GM12878 (cell line): ENCODE data around the gene ATP6V1C2. TPM values are rescaled to one million over a fixed set of nuclear protein-coding genes. Genes with fewer than 3 reads are reported as not detected.

Source experiments
- ATAC-seq: fragments of 200-7000 bp; cut with Tn5 transposase; 3 replicates; pipeline ENCODE4 v1.9.1; 2020; ENCODE audit warnings: mild to moderate bottlenecking, moderate library complexity
- BruUV-seq: library from RNA; stranded (reverse); fragments of 400-500 nt; replicated peaks from 2 replicates; lab custom pipeline; 2021; lab: Mats Ljungman, UMichigan
- CTCF ChIA-PET: fragments of 300-600 bp; sonication (Branson Sonifier 250); formaldehyde crosslinking; extraction: SDS; loops from one replicate; lab custom pipeline; 2021; ENCODE audit warnings: inconsistent platforms; lab: Yijun Ruan, JAX
- POLR2A ChIA-PET: fragments of 350-600 bp; formaldehyde crosslinking; extraction: SDS; loops from one replicate; lab custom pipeline; 2021; ENCODE audit warnings: inconsistent platforms; lab: Charles Lee
- RAD21 ChIA-PET: fragments of 300-600 bp; sonication (Branson Sonifier 250); formaldehyde crosslinking; loops from one replicate; lab custom pipeline; 2023; ENCODE audit warnings: antibody characterized with exemption; ENCODE audit not compliant: unreplicated experiment; lab: Charles Lee
- SMC1A ChIA-PET: fragments of 300-600 bp; sonication (Branson Sonifier 250); formaldehyde crosslinking; loops from one replicate; lab custom pipeline; 2023; ENCODE audit not compliant: unreplicated experiment, uncharacterized antibody; lab: Charles Lee
- DNase-seq: peaks from one replicate; pipeline ENCODE4 v3.0.0-alpha.2; 2011; ENCODE audit warnings: low read depth, low spot score
- FAIRE-seq: peaks from 3 replicates; lab custom pipeline; 2011; peaks lifted over from hg19 to GRCh38; lab: Jason Lieb, UNC
- H2AFZ ChIP-seq: 2 replicates; pipeline ENCODE4 v1.6.0; 2011; ENCODE audit warnings: low read depth, low read length, control low read depth; ENCODE audit not compliant: control insufficient read depth
- H3K27ac ChIP-seq: 2 replicates; pipeline ENCODE4 v1.5.1; 2011; ENCODE audit warnings: control low read depth; ENCODE audit not compliant: control insufficient read depth, insufficient read depth
- H3K27me3 ChIP-seq, 2 experiments: replicated peaks in 1 of 2; 2 replicates each; pipeline versions ENCODE4 v1.6.0 to v1.6.1; 2011; ENCODE audit warnings: low read length in 1 of 2; ENCODE audit not compliant: control insufficient read depth in 2 of 2, insufficient read depth in 2 of 2
- H3K36me3 ChIP-seq, 2 experiments: 2 replicates each; pipeline ENCODE4 v1.5.1; 2011; ENCODE audit warnings: low read length in 1 of 2; ENCODE audit not compliant: control insufficient read depth in 2 of 2, insufficient read depth in 2 of 2
- H3K4me1 ChIP-seq: 2 replicates; pipeline ENCODE4 v1.6.1; 2011; ENCODE audit warnings: mild to moderate bottlenecking, low read length, moderate library complexity, mixed read lengths; ENCODE audit not compliant: control insufficient read depth, insufficient read depth
- H3K4me2 ChIP-seq: 2 replicates; pipeline ENCODE4 v1.6.0; 2011; ENCODE audit warnings: control low read depth; ENCODE audit not compliant: control insufficient read depth, insufficient read depth
- H3K4me3 ChIP-seq: fragments of 200-600 bp; sonication (generic); 2 replicates; pipeline ENCODE4 v1.5.1; 2016
- H3K79me2 ChIP-seq: 2 replicates; pipeline ENCODE4 v1.6.0; 2011; ENCODE audit warnings: low read length; ENCODE audit not compliant: control insufficient read depth, insufficient read depth
- H3K9ac ChIP-seq: 2 replicates; pipeline ENCODE4 v1.8.0; 2011; ENCODE audit warnings: low read length, control low read depth, mixed read lengths; ENCODE audit not compliant: control insufficient read depth, insufficient read depth
- H3K9me3 ChIP-seq: replicated peaks from 3 replicates; pipeline ENCODE4 v1.5.1; 2011; ENCODE audit warnings: mild to moderate bottlenecking, low read length; ENCODE audit not compliant: control insufficient read depth, insufficient read depth
- H4K20me1 ChIP-seq: 2 replicates; pipeline ENCODE4 v1.6.0; 2011; ENCODE audit not compliant: control insufficient read depth, insufficient read depth
- ATF3 ChIP-seq: IDR thresholded peaks from 2 replicates; pipeline ENCODE4 v1.6.1; 2011; ENCODE audit warnings: low read depth, mild to moderate bottlenecking, low read length, moderate library complexity, borderline replicate concordance; ENCODE audit errors: extremely low read depth
- CUX1 ChIP-seq: IDR thresholded peaks from 2 replicates; pipeline ENCODE4 v1.6.1; 2012; ENCODE audit warnings: improper control_type of control experiment, low read depth, low read length; ENCODE audit not compliant: insufficient replicate concordance
- DPF2 ChIP-seq: fragments of 450-650 bp; IDR thresholded peaks from 2 replicates; pipeline ENCODE4 v1.6.1; 2017; ENCODE audit warnings: mild to moderate bottlenecking
- E2F4 ChIP-seq: IDR thresholded peaks from 2 replicates; pipeline ENCODE4 v1.6.1; 2012; ENCODE audit warnings: low read depth, low read length, improper control_type of control experiment
- FOXK2 ChIP-seq: fragments of 450-650 bp; IDR thresholded peaks from 2 replicates; pipeline ENCODE4 v1.6.1; 2017; ENCODE audit warnings: mild to moderate bottlenecking, moderate library complexity
- PAX5 ChIP-seq: IDR thresholded peaks from 2 replicates; pipeline ENCODE4 v1.6.1; 2011; ENCODE audit warnings: low read depth, low read length, borderline replicate concordance
- POLR2AphosphoS2 ChIP-seq: IDR thresholded peaks from 2 replicates; pipeline ENCODE4 v1.6.1; 2011; ENCODE audit warnings: low read depth, mild to moderate bottlenecking, low read length, improper control_type of control experiment, moderate library complexity
- PRDM15 ChIP-seq: fragments of 450-650 bp; formaldehyde crosslinking; IDR thresholded peaks from 2 replicates; pipeline ENCODE4 v1.4.0; 2020; ENCODE audit warnings: mild to moderate bottlenecking, moderate library complexity
- STAT1 ChIP-seq: fragments of 450-650 bp; conservative IDR thresholded peaks from 2 replicates; pipeline ENCODE4 v1.6.1; 2014; ENCODE audit warnings: antibody characterized with exemption, mild to moderate bottlenecking
- YY1 ChIP-seq: IDR thresholded peaks from 2 replicates; pipeline ENCODE4 v1.6.1; 2011; ENCODE audit warnings: low read depth, mild to moderate bottlenecking, low read length
- ZNF24 ChIP-seq: fragments of 450-650 bp; IDR thresholded peaks from 2 replicates; pipeline ENCODE4 v1.6.1; 2017; ENCODE audit warnings: antibody characterized with exemption, mild to moderate bottlenecking
- WGBS: methylation state at CpG from one replicate; pipeline ENCODE4 v1.1.6; 2016; ENCODE audit warnings: low lambda C conversion rate; ENCODE audit not compliant: insufficient replicate concordance, insufficient coverage; ENCODE audit errors: missing lambda C conversion rate; 5-methylcytosine and 5-hydroxymethylcytosine counted together
- in situ Hi-C: fragments of 300-500 bp; cut with MboI; formaldehyde crosslinking; loops from 9 replicates; pipeline ENCODE4 v1.14.3; 2018; ENCODE audit warnings: mixed read lengths
- intact Hi-C: fragments of 100-400 bp; cut with micrococcal nuclease; formaldehyde crosslinking; loops from one replicate; pipeline ENCODE4 v1.14.2; 2022; ENCODE audit not compliant: unreplicated experiment
- polyA plus RNA-seq, 11 experiments: library from polyadenylated mRNA; depleted of rRNA in 4 of 11; unstranded in 6 of 11; stranded (reverse) in 5 of 11; fragments of >200 nt; fragmentation: Nextera tagmentation in 4 of 11; fragmentation: Illumina TruSeq in 1 of 11; extraction: Ambion mirVana in 4 of 11; extraction: Trizol in 1 of 11; gene quantifications; 1 replicate in 1 of 11; 2 replicates in 10 of 11; pipeline versions ENCODE4 v1.2.1 to v1.2.3, GENCODE V29; 2011 to 2016; ENCODE audit warnings: inconsistent platforms in 2 of 11, missing spikeins in 2 of 11, low read depth in 1 of 11
- total RNA-seq, 4 experiments: library from RNA; depleted of rRNA in 3 of 4; stranded (reverse); fragments of >200 nt in 3 of 4; fragmentation: Illumina TruSeq in 1 of 4; extraction: Trizol in 1 of 4; gene quantifications; 2 replicates each; pipeline versions ENCODE4 v1.2.1 to v1.2.3, GENCODE V29; 2013 to 2021

Gene ATP6V1C2
- total and polyA plus RNA-seq, 10 of the 15 experiments (the other 5 are each of a cell fraction or from before 2014, with no cell fraction given), result 0.04 to 1.5 (median 0.24) TPM; not detected in 1

- ATAC-seq, result peak; percentile 94
- Histone ChIP-seq H3K79me2 (peaks cover 49% of the 10 kb centered on the region), H3K4me3 (peak within 1 kb of the TSS; percentile 90), H3K27me3 (no peaks in the 10 kb centered on the region; a peak in 2 of 4 replicates), H3K9me3 (no peaks in the 10 kb centered on the region), H3K4me1 (peaks cover 3% of the 10 kb centered on the region), H3K4me2 (peak within 1 kb of the TSS; percentile 100), H2AFZ (peak within 1 kb of the TSS; percentile 79), H3K9ac (peak within 1 kb of the TSS; percentile 90), H3K27ac (peak within 1 kb of the TSS; percentile 85), H3K36me3 (no peaks in the 10 kb centered on the region), H4K20me1 (0 out of 2 replicates have a peak, but pooled peaks cover 4% of the 10 kb centered on the region)
- peak; percentile 83 for FAIRE-seq
- no TSS peak for BruUV-seq
- CTCF ChIA-PET, result interaction anchor here (0.7 to 1.1 kb wide), 4 partner anchors 11 to 21 kb away, joined by 3 to 5 read pairs (median 4); no protein-coding TSS in a partner anchor
- WGBS, result under 1% methylated on average over 60 of the region's 98 CpGs
- POLR2A ChIA-PET, result interaction anchor here (0.5 to 1.8 kb wide), 6 partner anchors 11 to 124 kb away, joined by 3 to 7 read pairs (median 3); no protein-coding TSS in a partner anchor
- SMC1A ChIA-PET, result interaction anchor here (0.9 to 1.1 kb wide), 3 partner anchors 10 to 68 kb away, joined by 3 read pairs; no protein-coding TSS in a partner anchor
- DNase-seq, result peak; percentile 81
- in situ Hi-C loops (no loop called here), intact Hi-C loops (loop anchor here (5.0 to 10.0 kb wide), 2 partner anchors 365 to 932 kb away; partner anchors contain the start of genes LPIN1 and ODC1)
- RAD21 ChIA-PET, result interaction anchor here (0.7 to 2.0 kb wide), 7 partner anchors 20 to 364 kb away, joined by 3 to 9 read pairs (median 4); partner anchors contain the start of gene ODC1
- TF ChIP-seq ZNF24 (peak; percentile 41; the same call in 1 of the 2 replicates), POLR2AphosphoS2 (no peak), YY1 (peak; percentile 64), PAX5 (0 out of 2 replicates have a peak, but pooled peaks have one; percentile 13), FOXK2 (no peak), STAT1 (0 out of 2 replicates have a peak, but pooled peaks have one; percentile 42), E2F4 (no peak), ATF3 (no peak), PRDM15 (no peak), CUX1 (no peak), DPF2 (peak; percentile 99)
Measured at GRCh38 chr2:10812362-10813162, 91.1 kb downstream of the ATP6V1C2 start, which contains the start of gene PDIA6. PDIA6 (minus strand) TSS chr2:10812785; CDS start chr2:10812696, 89 bp downstream.
